ENCODE data around the gene MS4A6A. TPM values are rescaled to one million over a fixed set of nuclear protein-coding genes. Genes with fewer than 3 reads are reported as not detected.

MS4A6A gene
- total RNA-seq, 1 experiment from 2014 or later: not detected

GRCh38 chr11:60165951-60166350, 16.9 kb downstream of the MS4A6A start:
- Mint-ChIP-seq H3K9me3 (peaks cover 50 to 54% of the 10 kb centered on the region in 2 experiments), H3K4me3 (no peak overlapping the region), H3K4me1 (no peaks in the 10 kb centered on the region), H3K27ac (no peak overlapping the region), H3K27me3 (ENCODE audit: low read depth) (no peaks in the 10 kb centered on the region; the same call in 1 of the 2 replicates), H3K36me3 (ENCODE audit: insufficient read depth in 1 of 3, low read depth in 3 of 3) (peaks cover 22 to 39% (median 24%) of the 10 kb centered on the region in 3 experiments)
- H3K4me2 ChIP-seq (ENCODE audit: insufficient read depth, insufficient read length, low read length): no peak overlapping the region
- no peak overlapping the region for H3T11ph ChIP-seq (ENCODE audit: low read length)
- H3K9me3 ChIP-seq (ENCODE audit: control insufficient read depth, low read depth, low read length): peaks cover 19% of the 10 kb centered on the region
- DNase-seq: no peak
- no peaks in the 10 kb centered on the region for H3K27me3 ChIP-seq (ENCODE audit: insufficient read depth, low read length)
- H3K56ac ChIP-seq (ENCODE audit: insufficient read length, low read depth, low read length): no peak overlapping the region
- H3K9ac ChIP-seq (ENCODE audit: extremely low read depth, insufficient read length, low read length): no peak overlapping the region
- H3K4me1 ChIP-seq (ENCODE audit: insufficient read depth, low read length): no peaks in the 10 kb centered on the region
- H3K18ac ChIP-seq (ENCODE audit: insufficient read length, low read depth, low read length): no peak overlapping the region
- H2BK15ac ChIP-seq (ENCODE audit: low read depth, low read length): no peak overlapping the region
- no peak overlapping the region for H3K4ac ChIP-seq (ENCODE audit: low read depth, low read length)
- H3K79me1 ChIP-seq (ENCODE audit: insufficient read depth, low read depth, low read length, poor library complexity, severe bottlenecking): no peaks in the 10 kb centered on the region
- H3K79me2 ChIP-seq (ENCODE audit: insufficient read depth, low read length): no peaks in the 10 kb centered on the region
- no peaks in the 10 kb centered on the region for H4K20me1 ChIP-seq (ENCODE audit: control insufficient read depth, insufficient read depth, insufficient read length)
- no peak overlapping the region for H4K5ac ChIP-seq (ENCODE audit: insufficient read length, low read depth, low read length)
- no peak overlapping the region for H4K8ac ChIP-seq (replicated peaks; ENCODE audit: insufficient read length, low read depth, low read length)
- no peak overlapping the region for H2BK12ac ChIP-seq (ENCODE audit: insufficient read length, low read depth, low read length)
- TF ChIP-seq, protein P1, sequence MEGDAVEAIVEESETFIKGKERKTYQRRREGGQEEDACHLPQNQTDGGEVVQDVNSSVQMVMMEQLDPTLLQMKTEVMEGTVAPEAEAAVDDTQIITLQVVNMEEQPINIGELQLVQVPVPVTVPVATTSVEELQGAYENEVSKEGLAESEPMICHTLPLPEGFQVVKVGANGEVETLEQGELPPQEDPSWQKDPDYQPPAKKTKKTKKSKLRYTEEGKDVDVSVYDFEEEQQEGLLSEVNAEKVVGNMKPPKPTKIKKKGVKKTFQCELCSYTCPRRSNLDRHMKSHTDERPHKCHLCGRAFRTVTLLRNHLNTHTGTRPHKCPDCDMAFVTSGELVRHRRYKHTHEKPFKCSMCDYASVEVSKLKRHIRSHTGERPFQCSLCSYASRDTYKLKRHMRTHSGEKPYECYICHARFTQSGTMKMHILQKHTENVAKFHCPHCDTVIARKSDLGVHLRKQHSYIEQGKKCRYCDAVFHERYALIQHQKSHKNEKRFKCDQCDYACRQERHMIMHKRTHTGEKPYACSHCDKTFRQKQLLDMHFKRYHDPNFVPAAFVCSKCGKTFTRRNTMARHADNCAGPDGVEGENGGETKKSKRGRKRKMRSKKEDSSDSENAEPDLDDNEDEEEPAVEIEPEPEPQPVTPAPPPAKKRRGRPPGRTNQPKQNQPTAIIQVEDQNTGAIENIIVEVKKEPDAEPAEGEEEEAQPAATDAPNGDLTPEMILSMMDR (conservative IDR thresholded peaks at IDR 0.05): no peak
- no peak overlapping the region for H2AK5ac ChIP-seq (ENCODE audit: insufficient read length, low read length)
- no peak overlapping the region for H2BK5ac ChIP-seq (ENCODE audit: insufficient read length, low read length)
- H2AFZ ChIP-seq (ENCODE audit: low read length): no peak overlapping the region
- no peak overlapping the region for H3K23ac ChIP-seq (ENCODE audit: insufficient read length, low read depth, low read length)
- H2BK20ac ChIP-seq (ENCODE audit: low read depth, low read length, poor library complexity, severe bottlenecking): no peak overlapping the region
- H3K27ac ChIP-seq (ENCODE audit: insufficient read length, low read depth, low read length): no peak overlapping the region
- H4K91ac ChIP-seq (ENCODE audit: insufficient read length, low read depth, low read length): no peak overlapping the region
- H3K23me2 ChIP-seq (ENCODE audit: insufficient read length, low read depth, low read length, poor library complexity, severe bottlenecking): no peaks in the 10 kb centered on the region
- no peak overlapping the region for H3K14ac ChIP-seq (ENCODE audit: insufficient read depth, low read length)
- no peak overlapping the region for H2BK120ac ChIP-seq (ENCODE audit: low read depth, low read length, poor library complexity, severe bottlenecking)
